ENCODE results near the gene MS4A18. TPM values are rescaled to one million over a fixed set of nuclear protein-coding genes. Genes with fewer than 3 reads are reported as not detected.
A peak's percentile ranks its signal among the peaks of the same experiment; 100 is the strongest.

MS4A18 gene
- total RNA-seq, 2 donors from 2014 or later: not detected

- Histone ChIP-seq H3K36me3 (replicated peaks in 1 of 2; ENCODE audit: insufficient read depth in 1 of 2, low read depth in 2 of 2) (no peaks in the 10 kb centered on the region), H3K27me3 (no peaks in the 10 kb centered on the region), H3K4me1 (peaks cover 22% of the 10 kb centered on the region), H3K9me3 (no peaks in the 10 kb centered on the region), H3K4me3 (no peak overlapping the region), H3K27ac (peak overlapping the region in 3 of 4 donors; percentile 28 to 67 (median 35))
- TF ChIP-seq CTCF (IDR thresholded peaks at IDR 0.05) (no peak), POLR2A (IDR thresholded peaks at IDR 0.05) (no peak)
- 67 to 69% methylated on average over 9 to 11 of the region's 11 CpGs for WGBS, 2 donors
- DNase-seq (no peak), ATAC-seq (no peak)
- intact Hi-C loops (cut with DNase I): no loop called here
Measured at GRCh38 chr11:60763692-60764369, 39.3 kb downstream of the MS4A18 start.

- no peak for DNase-seq
- no peak overlapping the region for H3K27ac ChIP-seq
- no peak overlapping the region for H3K4me3 ChIP-seq
- no peak for ATAC-seq
- intact Hi-C loops (cut with DNase I): no loop called here
- H3K27me3 ChIP-seq: no peaks in the 10 kb centered on the region
- no peaks in the 10 kb centered on the region for H3K9me3 ChIP-seq
- no peaks in the 10 kb centered on the region for H3K36me3 ChIP-seq (replicated peaks in 1 of 2; ENCODE audit: insufficient read depth in 1 of 2, low read depth in 2 of 2)
- TF ChIP-seq POLR2A (IDR thresholded peaks at IDR 0.05): no peak
- no peak for TF ChIP-seq CTCF (IDR thresholded peaks at IDR 0.05)
- WGBS, 2 donors: 54 to 61% methylated on average over 1 of the region's 1 CpG
- H3K4me1 ChIP-seq: peaks cover 22% of the 10 kb centered on the region
Measured at GRCh38 chr11:60764879-60765278, 40.4 kb downstream of the MS4A18 start.

- H3K9me3 ChIP-seq: no peaks in the 10 kb centered on the region
- no peaks in the 10 kb centered on the region for H3K36me3 ChIP-seq (replicated peaks in 1 of 2; ENCODE audit: insufficient read depth in 1 of 2, low read depth in 2 of 2)
- H3K4me1 ChIP-seq: peaks cover 22% of the 10 kb centered on the region
- H3K4me3 ChIP-seq: no peak overlapping the region
- no peak for ATAC-seq
- no peak for TF ChIP-seq POLR2A (IDR thresholded peaks at IDR 0.05)
- no peak for TF ChIP-seq CTCF (IDR thresholded peaks at IDR 0.05)
- no peaks in the 10 kb centered on the region for H3K27me3 ChIP-seq
- intact Hi-C loops (cut with DNase I): no loop called here
- no peak overlapping the region for H3K27ac ChIP-seq
- WGBS, 2 donors: 91 to 94% methylated on average over 5 of the region's 5 CpGs
- no peak for DNase-seq
Measured at GRCh38 chr11:60765355-60765754, 40.8 kb downstream of the MS4A18 start.

- no peak overlapping the region for H3K4me3 ChIP-seq
- ATAC-seq: no peak
- H3K36me3 ChIP-seq (replicated peaks in 1 of 2; ENCODE audit: insufficient read depth in 1 of 2, low read depth in 2 of 2): no peaks in the 10 kb centered on the region
- no peaks in the 10 kb centered on the region for H3K27me3 ChIP-seq
- H3K9me3 ChIP-seq: no peaks in the 10 kb centered on the region
- peaks cover 22% of the 10 kb centered on the region for H3K4me1 ChIP-seq
- no peak for DNase-seq
- 78 to 79% methylated on average over 10 of the region's 10 CpGs for WGBS, 2 donors
- H3K27ac ChIP-seq: no peak overlapping the region
- intact Hi-C loops (cut with DNase I): no loop called here
- no peak for TF ChIP-seq CTCF (IDR thresholded peaks at IDR 0.05)
- TF ChIP-seq POLR2A (IDR thresholded peaks at IDR 0.05): no peak
Measured at GRCh38 chr11:60766547-60766946, 42.0 kb downstream of the MS4A18 start.

GRCh38 chr11:60767388-60767811 lies 42.9 kb downstream of the MS4A18 start:
- ATAC-seq: no peak
- H3K36me3 ChIP-seq (replicated peaks in 1 of 2; ENCODE audit: insufficient read depth in 1 of 2, low read depth in 2 of 2): no peaks in the 10 kb centered on the region
- no peak overlapping the region for H3K27ac ChIP-seq
- peaks cover 19% of the 10 kb centered on the region for H3K4me1 ChIP-seq
- H3K27me3 ChIP-seq: no peaks in the 10 kb centered on the region
- no peak for DNase-seq
- no peaks in the 10 kb centered on the region for H3K9me3 ChIP-seq
- no peak for TF ChIP-seq POLR2A (IDR thresholded peaks at IDR 0.05)
- peak in 1 of 7 experiments; percentile 2 for TF ChIP-seq CTCF (IDR thresholded peaks at IDR 0.05)
- WGBS, 2 donors: 34 to 40% methylated on average over 14 to 26 of the region's 26 CpGs
- intact Hi-C loops (cut with DNase I): no loop called here
- no peak overlapping the region for H3K4me3 ChIP-seq

All from body of pancreas (tissue), 4 donors.